Activated CD4-positive, alpha-beta T cell treated with anti-CD3 and anti-CD28 coated beads, Interleukin-2, amount 10 ng/mL, durations not matched to agents 7 days and 5 days (primary cell): ENCODE results near the gene SLC35F3. TPM values are rescaled to one million over a fixed set of nuclear protein-coding genes. Genes with fewer than 3 reads are reported as not detected.

Source experiments
- CTCF ChIA-PET: fragments of 350-600 bp; sonication (Branson Sonifier 250); formaldehyde crosslinking; loops from one replicate; lab custom pipeline; 2021; ENCODE audit warnings: antibody characterized with exemption; lab: Charles Lee
- POLR2A ChIA-PET: fragments of 350-600 bp; sonication (Branson Sonifier 250); formaldehyde crosslinking; loops from one replicate; lab custom pipeline; 2021; ENCODE audit warnings: antibody characterized with exemption; lab: Charles Lee
- DNase-seq: peaks from one replicate; pipeline ENCODE4 v3.0.0-alpha.2; 2020
- H3K27ac Mint-ChIP-seq: one replicate; pipeline ENCODE4 v1.8.0; 2021; ENCODE audit warnings: mild to moderate bottlenecking, moderate library complexity, mixed read lengths
- H3K27me3 Mint-ChIP-seq: one replicate; pipeline ENCODE4 v1.8.0; 2021; ENCODE audit warnings: mixed read lengths
- H3K36me3 Mint-ChIP-seq: one replicate; pipeline ENCODE4 v1.8.0; 2021; ENCODE audit warnings: low read depth, mixed read lengths
- H3K4me1 Mint-ChIP-seq: one replicate; pipeline ENCODE4 v1.8.0; 2021; ENCODE audit warnings: mixed read lengths
- H3K4me3 Mint-ChIP-seq: one replicate; pipeline ENCODE4 v1.8.0; 2021; ENCODE audit warnings: mild to moderate bottlenecking, moderate library complexity, mixed read lengths
- H3K9me3 Mint-ChIP-seq: one replicate; pipeline ENCODE4 v1.8.0; 2021; ENCODE audit warnings: mixed read lengths
- total RNA-seq, 2 experiments: library from RNA; stranded (reverse); gene quantifications; one replicate each; pipeline ENCODE4 v1.2.3, GENCODE V29; 2021

Gene SLC35F3
- total RNA-seq, 2 experiments from 2014 or later, result 5.9 to 6.5 TPM

- H3K36me3 Mint-ChIP-seq, result no peaks in the 10 kb centered on the region
- ChIA-PET POLR2A (no interaction called here), CTCF (interaction anchor here (0.6 to 5.7 kb wide), 2 partner anchors 182 to 981 kb away, joined by 5 to 32 read pairs; no protein-coding TSS in a partner anchor)
- no peak for DNase-seq
- H3K9me3 Mint-ChIP-seq, result peaks cover 2% of the 10 kb centered on the region
- no peaks in the 10 kb centered on the region for H3K4me1 Mint-ChIP-seq
- H3K4me3 Mint-ChIP-seq, result no peak overlapping the region
- peaks cover 27% of the 10 kb centered on the region for H3K27me3 Mint-ChIP-seq
- no peak overlapping the region for H3K27ac Mint-ChIP-seq
Measured at GRCh38 chr1:234127026-234127671, 222.7 kb downstream of the SLC35F3 start.

DNA sequence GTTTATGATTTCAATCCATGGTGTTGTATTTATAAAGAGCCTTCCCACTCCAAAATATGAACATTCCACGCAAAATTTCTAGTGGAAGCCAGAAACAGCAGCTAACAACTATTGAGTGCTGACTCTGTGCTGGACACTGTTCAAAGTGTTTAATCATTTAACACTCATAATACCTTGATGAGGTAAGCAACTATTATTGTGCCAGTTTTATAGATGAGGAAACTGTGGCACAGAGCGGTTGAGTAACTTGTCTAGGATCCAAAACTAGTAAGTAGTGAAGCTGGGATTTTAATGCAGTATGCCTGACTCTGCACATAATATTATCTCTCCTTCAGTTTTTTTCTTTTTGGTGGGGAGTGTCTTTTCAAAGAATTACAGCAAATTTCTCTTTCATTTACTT is 228.3 kb downstream of the SLC35F3 start:
- ChIA-PET POLR2A (no interaction called here), CTCF (interaction anchor here (0.9 kb wide), 1 partner anchor 17 kb away, joined by 3 read pairs; no protein-coding TSS in a partner anchor)
- Mint-ChIP-seq H3K36me3 (no peaks in the 10 kb centered on the region), H3K4me3 (no peak overlapping the region), H3K4me1 (no peaks in the 10 kb centered on the region), H3K27me3 (peaks cover 21% of the 10 kb centered on the region), H3K9me3 (no peaks in the 10 kb centered on the region), H3K27ac (no peak overlapping the region)
- no peak for DNase-seq

DNA sequence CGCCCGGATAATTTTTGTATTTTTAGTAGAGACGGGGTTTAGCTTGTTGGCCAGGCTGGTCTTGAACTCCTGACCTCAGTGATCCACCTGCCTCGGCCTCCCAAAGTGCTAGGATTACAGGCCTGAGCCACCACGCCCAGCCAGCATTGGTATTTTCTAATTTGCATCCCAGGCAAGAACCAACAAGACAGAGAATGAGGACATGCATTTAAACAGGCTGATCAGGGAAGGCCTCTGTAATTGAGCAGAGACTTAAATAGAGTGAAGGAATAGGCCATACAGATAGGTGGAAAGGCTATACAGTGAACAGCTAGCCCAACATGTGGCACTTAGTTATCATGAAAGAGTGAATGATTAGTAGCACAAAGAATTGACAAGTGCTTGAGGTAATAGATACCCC is 230.4 kb downstream of the SLC35F3 start:
- H3K4me1 Mint-ChIP-seq, result no peaks in the 10 kb centered on the region
- no peaks in the 10 kb centered on the region for H3K36me3 Mint-ChIP-seq
- H3K27me3 Mint-ChIP-seq, result peaks cover 25% of the 10 kb centered on the region
- no peak overlapping the region for H3K27ac Mint-ChIP-seq
- POLR2A ChIA-PET, result no interaction called here
- DNase-seq, result no peak
- CTCF ChIA-PET, result no interaction called here
- H3K4me3 Mint-ChIP-seq, result no peak overlapping the region
- H3K9me3 Mint-ChIP-seq, result no peaks in the 10 kb centered on the region

DNA sequence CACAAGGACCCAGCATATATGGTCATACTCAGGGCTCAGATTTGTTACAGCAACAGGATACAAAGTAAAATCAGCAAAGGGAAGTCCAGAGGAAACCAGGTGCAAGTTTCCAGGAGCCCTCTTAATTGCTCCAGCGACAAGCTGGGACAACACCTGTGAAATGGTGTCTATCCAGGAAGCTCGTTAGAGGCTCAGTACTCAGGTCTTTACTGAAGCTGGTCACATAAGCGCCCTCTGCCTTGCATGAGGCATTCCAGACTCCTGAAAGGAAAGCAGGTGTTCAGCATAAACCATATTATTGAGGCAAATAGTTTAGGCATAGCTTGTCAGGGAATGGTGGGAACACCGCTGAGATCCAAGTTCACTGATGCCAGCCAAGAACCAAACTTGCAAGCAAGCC is 231.0 kb downstream of the SLC35F3 start:
- POLR2A ChIA-PET, result no interaction called here
- CTCF ChIA-PET, result interaction anchor here (1.0 kb wide), 1 partner anchor 11 kb away, joined by 3 read pairs; no protein-coding TSS in a partner anchor
- Mint-ChIP-seq H3K27me3 (peaks cover 27% of the 10 kb centered on the region), H3K36me3 (no peaks in the 10 kb centered on the region), H3K9me3 (no peaks in the 10 kb centered on the region), H3K27ac (no peak overlapping the region), H3K4me3 (no peak overlapping the region), H3K4me1 (no peaks in the 10 kb centered on the region)
- DNase-seq, result no peak

DNA sequence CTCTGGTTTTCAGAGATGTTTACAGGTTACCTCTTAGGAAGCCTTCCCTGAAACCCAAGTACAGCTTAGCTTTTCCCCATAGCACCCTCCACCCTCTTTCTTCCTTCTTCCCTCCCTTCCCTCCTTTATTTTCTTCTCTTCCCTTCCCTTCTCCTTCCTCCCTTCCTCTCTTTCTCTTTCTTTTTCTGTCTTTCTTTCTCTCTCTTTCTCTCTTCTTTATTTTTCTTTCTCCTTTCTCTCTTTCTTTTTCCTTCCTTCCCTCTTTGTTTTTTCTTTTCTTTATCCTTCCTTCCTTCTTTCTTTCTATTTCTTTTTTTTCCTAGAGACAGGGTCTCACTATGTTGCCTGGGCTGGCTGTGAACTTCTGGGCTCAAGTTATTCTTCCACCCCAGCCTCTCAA is 231.6 kb downstream of the SLC35F3 start:
- Mint-ChIP-seq H3K4me3 (no peak overlapping the region), H3K9me3 (no peaks in the 10 kb centered on the region), H3K36me3 (no peaks in the 10 kb centered on the region), H3K27ac (no peak overlapping the region), H3K27me3 (peaks cover 27% of the 10 kb centered on the region), H3K4me1 (no peaks in the 10 kb centered on the region)
- ChIA-PET CTCF (interaction anchor here (1.0 kb wide), 1 partner anchor 11 kb away, joined by 3 read pairs; no protein-coding TSS in a partner anchor), POLR2A (no interaction called here)
- DNase-seq, result no peak

DNA sequence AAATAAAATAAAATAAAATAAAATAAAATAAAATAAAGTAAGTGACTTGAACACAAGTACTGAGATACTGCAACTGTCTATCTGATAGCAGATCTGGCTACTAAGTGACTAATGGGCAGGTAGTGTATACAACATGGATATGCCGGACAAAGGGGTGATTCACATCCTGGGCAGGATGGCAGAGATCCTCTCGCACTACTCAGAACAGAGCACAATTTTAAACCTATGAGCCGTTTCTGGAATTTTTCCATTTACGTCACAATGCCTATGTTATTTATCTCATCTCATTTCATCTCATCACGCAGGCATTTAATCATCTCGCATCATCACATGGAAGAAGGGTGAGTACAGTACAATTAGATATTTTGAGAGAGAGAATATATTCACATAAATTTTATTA is 235.5 kb downstream of the SLC35F3 start:
- Mint-ChIP-seq H3K9me3 (no peaks in the 10 kb centered on the region), H3K4me3 (no peak overlapping the region), H3K36me3 (no peaks in the 10 kb centered on the region), H3K4me1 (no peaks in the 10 kb centered on the region), H3K27ac (no peak overlapping the region), H3K27me3 (peaks cover 33% of the 10 kb centered on the region)
- POLR2A ChIA-PET, result no interaction called here
- no peak for DNase-seq
- CTCF ChIA-PET, result no interaction called here

DNA sequence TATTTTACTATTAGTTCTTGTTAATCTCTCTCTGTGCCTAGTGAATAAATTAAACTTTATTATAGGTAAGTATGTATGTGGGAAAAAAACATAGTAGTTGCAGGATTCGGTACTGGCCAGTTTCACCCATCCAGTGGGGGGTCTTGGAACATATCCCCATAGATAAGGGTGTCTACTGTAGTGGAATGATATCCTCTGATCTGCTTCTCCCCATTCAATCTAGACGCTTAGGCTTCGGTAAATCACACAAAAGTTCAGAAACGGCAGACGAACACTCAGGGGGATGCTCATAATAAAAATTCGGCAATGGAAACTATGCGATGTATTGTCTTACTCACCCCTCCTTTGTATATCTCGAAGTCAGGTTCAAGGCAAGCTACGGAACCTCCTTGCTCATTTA is 235.9 kb downstream of the SLC35F3 start:
- H3K4me3 Mint-ChIP-seq, result no peak overlapping the region
- H3K27ac Mint-ChIP-seq, result no peak overlapping the region

DNA sequence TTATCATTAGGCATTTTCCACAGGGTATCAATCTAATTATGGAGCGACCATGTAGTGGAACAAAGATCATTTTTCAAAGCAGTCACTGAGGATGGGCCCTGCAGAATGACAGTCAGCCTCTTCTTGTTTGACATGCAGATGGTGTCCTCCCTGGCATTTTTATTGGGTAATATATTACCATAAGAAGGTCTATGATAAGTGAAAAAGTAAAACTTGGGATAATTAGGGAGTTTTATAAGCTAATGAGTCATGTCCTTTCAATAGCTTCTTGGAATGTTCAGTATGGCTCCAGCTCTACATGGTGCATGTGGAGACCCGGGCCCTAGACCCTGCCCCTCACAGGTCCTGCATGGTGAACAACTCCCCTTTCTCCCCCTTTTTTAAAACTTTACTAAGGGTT is 236.5 kb downstream of the SLC35F3 start:
- Mint-ChIP-seq H3K4me1 (no peaks in the 10 kb centered on the region), H3K9me3 (no peaks in the 10 kb centered on the region)
- POLR2A ChIA-PET, result no interaction called here

More for the DNA sequence above, 235.9 kb downstream of the SLC35F3 start:
- ChIA-PET POLR2A (no interaction called here), CTCF (no interaction called here)
- H3K36me3 Mint-ChIP-seq, result no peaks in the 10 kb centered on the region
- H3K27me3 Mint-ChIP-seq, result peaks cover 37% of the 10 kb centered on the region
- DNase-seq, result no peak
- H3K9me3 Mint-ChIP-seq, result no peaks in the 10 kb centered on the region
- no peaks in the 10 kb centered on the region for H3K4me1 Mint-ChIP-seq

GRCh38 chr1:234143681-234144080 is 239.2 kb downstream of the SLC35F3 start:
- ChIA-PET POLR2A (no interaction called here), CTCF (interaction anchor here (3.3 kb wide), 1 partner anchor 20 kb away, joined by 9 read pairs; no protein-coding TSS in a partner anchor)
- DNase-seq, result no peak
- Mint-ChIP-seq H3K27ac (no peak overlapping the region), H3K4me1 (no peaks in the 10 kb centered on the region), H3K27me3 (peaks cover 39% of the 10 kb centered on the region), H3K4me3 (no peak overlapping the region), H3K36me3 (no peaks in the 10 kb centered on the region), H3K9me3 (peaks cover 8% of the 10 kb centered on the region)

More for the DNA sequence above, 236.5 kb downstream of the SLC35F3 start:
- CTCF ChIA-PET, result interaction anchor here (2.0 to 3.3 kb wide), 2 partner anchors 17 to 73 kb away, joined by 6 to 9 read pairs; no protein-coding TSS in a partner anchor
- DNase-seq, result no peak
- Mint-ChIP-seq H3K4me3 (no peak overlapping the region), H3K27me3 (peaks cover 40% of the 10 kb centered on the region), H3K36me3 (no peaks in the 10 kb centered on the region), H3K27ac (no peak overlapping the region)

GRCh38 chr1:234144901-234145300 is 240.4 kb downstream of the SLC35F3 start:
- peaks cover 8% of the 10 kb centered on the region for H3K9me3 Mint-ChIP-seq
- no peak for DNase-seq
- ChIA-PET CTCF (no interaction called here), POLR2A (no interaction called here)
- peaks cover 42% of the 10 kb centered on the region for H3K27me3 Mint-ChIP-seq
- no peak overlapping the region for H3K4me3 Mint-ChIP-seq
- no peaks in the 10 kb centered on the region for H3K36me3 Mint-ChIP-seq
- no peak overlapping the region for H3K27ac Mint-ChIP-seq
- H3K4me1 Mint-ChIP-seq, result no peaks in the 10 kb centered on the region

GRCh38 chr1:234148350-234148749 is 243.9 kb downstream of the SLC35F3 start:
- POLR2A ChIA-PET, result no interaction called here
- H3K4me3 Mint-ChIP-seq, result no peak overlapping the region
- peaks cover 8% of the 10 kb centered on the region for H3K9me3 Mint-ChIP-seq
- H3K27ac Mint-ChIP-seq, result no peak overlapping the region
- H3K27me3 Mint-ChIP-seq, result peaks cover 47% of the 10 kb centered on the region
- H3K4me1 Mint-ChIP-seq, result no peaks in the 10 kb centered on the region
- no peaks in the 10 kb centered on the region for H3K36me3 Mint-ChIP-seq
- CTCF ChIA-PET, result interaction anchor here (1.1 to 2.7 kb wide), 2 partner anchors 11 to 180 kb away, joined by 4 to 6 read pairs; no protein-coding TSS in a partner anchor
- no peak for DNase-seq

GRCh38 chr1:234148816-234149215 is 244.3 kb downstream of the SLC35F3 start:
- no peaks in the 10 kb centered on the region for H3K36me3 Mint-ChIP-seq
- no peak overlapping the region for H3K27ac Mint-ChIP-seq
- ChIA-PET CTCF (interaction anchor here (1.1 to 2.7 kb wide), 4 partner anchors 11 to 180 kb away, joined by 3 to 6 read pairs (median 5); no protein-coding TSS in a partner anchor), POLR2A (no interaction called here)
- H3K4me1 Mint-ChIP-seq, result no peaks in the 10 kb centered on the region
- H3K9me3 Mint-ChIP-seq, result peaks cover 8% of the 10 kb centered on the region
- no peak for DNase-seq
- peaks cover 43% of the 10 kb centered on the region for H3K27me3 Mint-ChIP-seq
- H3K4me3 Mint-ChIP-seq, result no peak overlapping the region

DNA sequence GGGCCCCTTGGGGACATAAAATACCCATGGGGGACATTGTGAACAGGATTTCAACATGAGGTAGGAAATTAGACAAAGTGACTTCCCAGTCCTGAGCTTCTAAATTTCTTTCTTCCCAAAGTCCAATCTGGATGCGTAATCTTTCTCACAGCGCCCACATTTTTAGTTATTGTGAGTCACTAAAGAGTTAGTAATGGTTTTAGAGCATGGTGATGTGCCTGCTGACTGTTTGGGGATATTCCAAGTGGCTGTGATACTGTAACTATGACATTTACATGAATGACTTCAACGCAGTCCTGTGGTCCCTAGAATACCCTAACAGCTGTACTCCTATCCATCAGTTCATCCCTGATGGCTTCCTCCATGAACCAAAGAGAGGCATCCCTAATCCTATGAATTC is 244.7 kb downstream of the SLC35F3 start:
- CTCF ChIA-PET, result interaction anchor here (0.7 to 2.7 kb wide), 5 partner anchors 12 to 180 kb away, joined by 3 to 6 read pairs (median 4); no protein-coding TSS in a partner anchor
- POLR2A ChIA-PET, result no interaction called here
- DNase-seq, result no peak
- no peak overlapping the region for H3K27ac Mint-ChIP-seq
- no peak overlapping the region for H3K4me3 Mint-ChIP-seq
- no peaks in the 10 kb centered on the region for H3K4me1 Mint-ChIP-seq
- peaks cover 39% of the 10 kb centered on the region for H3K27me3 Mint-ChIP-seq
- H3K36me3 Mint-ChIP-seq, result no peaks in the 10 kb centered on the region
- H3K9me3 Mint-ChIP-seq, result peaks cover 8% of the 10 kb centered on the region
